ENCODE data around the gene UBE2V1. TPM values are rescaled to one million over a fixed set of nuclear protein-coding genes. Genes with fewer than 3 reads are reported as not detected.

The UBE2V1 gene
- polyA plus RNA-seq, 1 experiment: 101 TPM

DNA sequence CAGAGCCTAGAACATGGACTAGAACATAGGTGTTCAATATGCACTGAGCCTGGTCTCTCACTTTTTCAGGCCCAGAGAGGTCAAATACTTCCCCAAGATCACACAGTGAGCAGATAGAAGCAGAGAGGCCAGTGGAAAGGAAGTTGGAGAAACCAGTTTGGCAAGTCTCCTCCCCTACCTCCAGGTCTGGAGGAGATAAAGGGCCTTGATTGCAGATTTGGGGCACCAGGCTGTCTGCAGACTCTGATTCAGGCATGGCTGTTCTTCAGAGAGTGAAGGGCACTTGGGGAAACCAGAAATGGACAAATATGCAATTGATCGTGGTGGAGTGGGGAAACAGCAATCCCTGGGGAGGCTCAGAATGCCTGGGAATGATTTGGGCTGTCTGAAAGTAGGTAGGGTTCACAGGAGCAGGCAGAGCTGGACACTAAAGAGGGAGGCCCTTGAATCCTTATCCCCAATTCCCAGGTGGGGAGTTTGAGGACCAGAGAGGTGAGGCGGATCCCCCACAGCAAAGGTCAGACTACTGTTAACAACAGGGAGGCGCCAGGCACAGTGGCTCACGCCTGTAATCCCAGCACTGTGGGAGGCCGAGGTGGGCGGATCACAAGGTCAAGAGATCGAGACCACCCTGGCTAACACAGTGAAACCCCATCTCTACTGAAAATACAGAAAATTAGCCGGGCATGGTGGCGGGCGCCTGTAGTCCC lies 38.2 kb upstream of the UBE2V1 start:
- Histone ChIP-seq H3K27me3 (ENCODE audit: control insufficient read depth, insufficient read depth, low read length) (no peaks in the 10 kb centered on the region), H3K36me3 (ENCODE audit: control insufficient read depth, insufficient read depth, low read length) (peaks cover 4% of the 10 kb centered on the region), H3K4me3 (ENCODE audit: low read depth, low read length) (no peak overlapping the region)
- no peak for DNase-seq (ENCODE audit: low read depth)
- ChIA-PET POLR2A (no interaction called here), CTCF (interaction anchor here (0.7 to 1.4 kb wide), 3 partner anchors 12 to 599 kb away, joined by 3 to 4 read pairs (median 3); no protein-coding TSS in a partner anchor)
- TF ChIP-seq, protein P1, sequence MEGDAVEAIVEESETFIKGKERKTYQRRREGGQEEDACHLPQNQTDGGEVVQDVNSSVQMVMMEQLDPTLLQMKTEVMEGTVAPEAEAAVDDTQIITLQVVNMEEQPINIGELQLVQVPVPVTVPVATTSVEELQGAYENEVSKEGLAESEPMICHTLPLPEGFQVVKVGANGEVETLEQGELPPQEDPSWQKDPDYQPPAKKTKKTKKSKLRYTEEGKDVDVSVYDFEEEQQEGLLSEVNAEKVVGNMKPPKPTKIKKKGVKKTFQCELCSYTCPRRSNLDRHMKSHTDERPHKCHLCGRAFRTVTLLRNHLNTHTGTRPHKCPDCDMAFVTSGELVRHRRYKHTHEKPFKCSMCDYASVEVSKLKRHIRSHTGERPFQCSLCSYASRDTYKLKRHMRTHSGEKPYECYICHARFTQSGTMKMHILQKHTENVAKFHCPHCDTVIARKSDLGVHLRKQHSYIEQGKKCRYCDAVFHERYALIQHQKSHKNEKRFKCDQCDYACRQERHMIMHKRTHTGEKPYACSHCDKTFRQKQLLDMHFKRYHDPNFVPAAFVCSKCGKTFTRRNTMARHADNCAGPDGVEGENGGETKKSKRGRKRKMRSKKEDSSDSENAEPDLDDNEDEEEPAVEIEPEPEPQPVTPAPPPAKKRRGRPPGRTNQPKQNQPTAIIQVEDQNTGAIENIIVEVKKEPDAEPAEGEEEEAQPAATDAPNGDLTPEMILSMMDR (IDR thresholded peaks at IDR 0.05; ENCODE audit: insufficient read depth, low read depth, low read length): no peak

- TF ChIP-seq, protein P1 (IDR thresholded peaks at IDR 0.05; ENCODE audit: insufficient read depth, low read depth, low read length): no peak
- ChIA-PET POLR2A (no interaction called here), CTCF (interaction anchor here (0.5 to 1.7 kb wide), 5 partner anchors 14 to 674 kb away, joined by 3 to 5 read pairs (median 3); no protein-coding TSS in a partner anchor)
- Histone ChIP-seq H3K36me3 (ENCODE audit: control insufficient read depth, insufficient read depth, low read length) (peaks cover 4% of the 10 kb centered on the region), H3K27me3 (ENCODE audit: control insufficient read depth, insufficient read depth, low read length) (no peaks in the 10 kb centered on the region), H3K4me3 (ENCODE audit: low read depth, low read length) (no peak overlapping the region)
- DNase-seq (ENCODE audit: low read depth): no peak
These were observed 36.7 kb upstream of the UBE2V1 start for GRCh38 chr20:50149481-50150254.

DNA sequence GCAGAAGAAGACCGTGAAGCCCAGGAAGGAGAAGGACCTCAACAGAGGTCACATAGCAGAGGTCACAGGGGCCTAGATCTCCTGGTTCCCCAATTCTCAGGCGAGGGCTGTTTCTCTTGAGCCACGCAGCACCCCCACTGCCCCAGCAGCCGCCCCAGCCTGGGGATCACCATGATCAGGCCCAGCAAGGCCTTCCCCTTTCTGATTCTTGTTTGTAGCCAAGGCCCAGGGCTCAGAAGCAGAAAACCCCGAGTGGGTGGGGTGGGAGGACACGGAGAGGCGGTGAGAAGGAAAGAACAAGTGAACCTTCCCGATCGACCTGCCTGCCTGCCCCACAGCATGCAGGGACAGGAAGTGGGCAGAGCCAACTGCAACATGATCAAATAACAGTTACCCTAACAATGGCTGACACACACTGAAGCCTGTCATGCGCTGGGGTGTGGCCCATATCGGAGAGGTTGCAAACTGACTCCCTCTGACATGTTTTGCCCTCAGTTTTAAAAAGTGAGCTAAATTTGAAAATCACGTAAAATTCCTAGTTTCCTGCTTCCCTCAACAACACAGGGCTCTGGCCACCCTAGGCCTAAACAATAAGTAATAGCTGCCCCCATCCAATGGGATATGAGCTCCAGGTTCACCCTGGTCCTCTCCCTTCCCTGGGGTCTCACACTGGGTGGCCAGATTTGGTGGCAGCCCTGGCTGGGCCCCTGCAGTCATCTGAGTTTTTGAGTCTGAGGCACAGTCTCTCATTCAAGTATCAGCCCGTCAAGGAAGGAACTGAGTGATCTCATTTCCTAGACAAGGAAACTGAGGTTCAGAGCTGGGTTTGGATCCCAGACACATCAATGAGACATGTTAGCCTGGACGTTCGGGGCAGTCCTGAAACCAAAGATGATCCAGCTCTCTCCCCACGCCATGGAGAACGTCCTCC lies 34.0 kb upstream of the UBE2V1 start:
- Histone ChIP-seq H3K4me3 (ENCODE audit: low read depth, low read length) (no peak overlapping the region), H3K27me3 (ENCODE audit: control insufficient read depth, insufficient read depth, low read length) (no peaks in the 10 kb centered on the region), H3K36me3 (ENCODE audit: control insufficient read depth, insufficient read depth, low read length) (peaks cover 14% of the 10 kb centered on the region)
- no peak for DNase-seq (ENCODE audit: low read depth)
- ChIA-PET CTCF (interaction anchor here (0.9 to 1.3 kb wide), 3 partner anchors 23 to 83 kb away, joined by 3 read pairs; no protein-coding TSS in a partner anchor), POLR2A (no interaction called here)
- TF ChIP-seq, protein P1 (IDR thresholded peaks at IDR 0.05; ENCODE audit: insufficient read depth, low read depth, low read length): no peak

- ChIA-PET CTCF (interaction anchor here (1.3 kb wide), 1 partner anchor 61 kb away, joined by 3 read pairs; no protein-coding TSS in a partner anchor), POLR2A (no interaction called here)
- Histone ChIP-seq H3K4me3 (ENCODE audit: low read depth, low read length) (no peak overlapping the region), H3K36me3 (ENCODE audit: control insufficient read depth, insufficient read depth, low read length) (peaks cover 19% of the 10 kb centered on the region), H3K27me3 (ENCODE audit: control insufficient read depth, insufficient read depth, low read length) (no peaks in the 10 kb centered on the region)
- no peak for DNase-seq (ENCODE audit: low read depth)
- TF ChIP-seq, protein P1 (IDR thresholded peaks at IDR 0.05; ENCODE audit: insufficient read depth, low read depth, low read length): no peak
These were observed 33.3 kb upstream of the UBE2V1 start for GRCh38 chr20:50146214-50146613.

Data from BJ (cell line).